Liver (tissue), 3 donors: Measurements from ENCODE around the gene WAC.

Experiments
- ATF3 ChIP-seq: IDR thresholded peaks from 2 replicates; pipeline ENCODE4 v1.6.1; 2016; ENCODE audit warnings: antibody characterized with exemption
- CTCF ChIP-seq: fragments of 150-350 bp; IDR thresholded peaks from 2 replicates; pipeline ENCODE4 v1.5.1; 2017; ENCODE audit warnings: improper control_type of control experiment, low read depth, low read length; ENCODE audit not compliant: missing input control
- FOXA1 ChIP-seq: IDR thresholded peaks from 2 replicates; pipeline ENCODE4 v1.6.1; 2016; ENCODE audit warnings: antibody characterized with exemption
- HNF4A ChIP-seq, 2 donors: conservative IDR thresholded peaks; 2 replicates each; pipeline ENCODE4 v1.6.1; 2016; ENCODE audit warnings: antibody characterized with exemption in 2 of 2, mild to moderate bottlenecking in 2 of 2
- JUND ChIP-seq, 2 donors: IDR thresholded peaks; 2 replicates each; pipeline ENCODE4 v1.6.1; 2016; ENCODE audit warnings: antibody characterized with exemption in 2 of 2
- RAD21 ChIP-seq, 2 donors: IDR thresholded peaks; 2 replicates each; pipeline ENCODE4 v1.6.1; 2016; ENCODE audit warnings: antibody characterized with exemption in 2 of 2, mild to moderate bottlenecking in 2 of 2
- TAF1 ChIP-seq: conservative IDR thresholded peaks from 2 replicates; pipeline ENCODE4 v1.6.1; 2016; ENCODE audit warnings: antibody characterized with exemption, mild to moderate bottlenecking
- TF ChIP-seq, protein P1 (sequence below): IDR thresholded peaks from 2 replicates; pipeline ENCODE4 v1.6.1; 2016; ENCODE audit warnings: antibody characterized with exemption, mild to moderate bottlenecking
- donor health status: healthy.
- donor health status: healthy.

GRCh38 chr10:28535846-28536245 is 2.9 kb downstream of the WAC start:
- TF ChIP-seq JUND (IDR thresholded peaks at IDR 0.05) = no peak
- TF ChIP-seq CTCF = no peak
- TF ChIP-seq, protein P1, sequence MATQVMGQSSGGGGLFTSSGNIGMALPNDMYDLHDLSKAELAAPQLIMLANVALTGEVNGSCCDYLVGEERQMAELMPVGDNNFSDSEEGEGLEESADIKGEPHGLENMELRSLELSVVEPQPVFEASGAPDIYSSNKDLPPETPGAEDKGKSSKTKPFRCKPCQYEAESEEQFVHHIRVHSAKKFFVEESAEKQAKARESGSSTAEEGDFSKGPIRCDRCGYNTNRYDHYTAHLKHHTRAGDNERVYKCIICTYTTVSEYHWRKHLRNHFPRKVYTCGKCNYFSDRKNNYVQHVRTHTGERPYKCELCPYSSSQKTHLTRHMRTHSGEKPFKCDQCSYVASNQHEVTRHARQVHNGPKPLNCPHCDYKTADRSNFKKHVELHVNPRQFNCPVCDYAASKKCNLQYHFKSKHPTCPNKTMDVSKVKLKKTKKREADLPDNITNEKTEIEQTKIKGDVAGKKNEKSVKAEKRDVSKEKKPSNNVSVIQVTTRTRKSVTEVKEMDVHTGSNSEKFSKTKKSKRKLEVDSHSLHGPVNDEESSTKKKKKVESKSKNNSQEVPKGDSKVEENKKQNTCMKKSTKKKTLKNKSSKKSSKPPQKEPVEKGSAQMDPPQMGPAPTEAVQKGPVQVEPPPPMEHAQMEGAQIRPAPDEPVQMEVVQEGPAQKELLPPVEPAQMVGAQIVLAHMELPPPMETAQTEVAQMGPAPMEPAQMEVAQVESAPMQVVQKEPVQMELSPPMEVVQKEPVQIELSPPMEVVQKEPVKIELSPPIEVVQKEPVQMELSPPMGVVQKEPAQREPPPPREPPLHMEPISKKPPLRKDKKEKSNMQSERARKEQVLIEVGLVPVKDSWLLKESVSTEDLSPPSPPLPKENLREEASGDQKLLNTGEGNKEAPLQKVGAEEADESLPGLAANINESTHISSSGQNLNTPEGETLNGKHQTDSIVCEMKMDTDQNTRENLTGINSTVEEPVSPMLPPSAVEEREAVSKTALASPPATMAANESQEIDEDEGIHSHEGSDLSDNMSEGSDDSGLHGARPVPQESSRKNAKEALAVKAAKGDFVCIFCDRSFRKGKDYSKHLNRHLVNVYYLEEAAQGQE = no peak
- no peak for TF ChIP-seq ATF3
- TF ChIP-seq FOXA1 = no peak
- TF ChIP-seq RAD21 (IDR thresholded peaks at IDR 0.05) = no peak
- no peak for TF ChIP-seq TAF1
- TF ChIP-seq HNF4A (conservative IDR thresholded peaks at IDR 0.05) = no peak
